Mammary epithelial cell (primary cell): ENCODE results near the gene WDR46.

Experiments
- CTCF ChIP-seq, 2 donors: IDR thresholded peaks in 1 of 2; conservative IDR thresholded peaks in 1 of 2; 2 replicates each; pipeline ENCODE4 v1.5.1; 2011 to 2012; ENCODE audit warnings: inconsistent platforms in 2 of 2, low read length in 2 of 2, mild to moderate bottlenecking in 2 of 2, control low read depth in 1 of 2, low read depth in 1 of 2; ENCODE audit not compliant: insufficient read depth in 1 of 2; ENCODE audit errors: extremely low read depth in 1 of 2
- EZH2 ChIP-seq: IDR thresholded peaks from 2 replicates; pipeline ENCODE4 v1.6.1; 2012; ENCODE audit warnings: low read length, inconsistent platforms, borderline replicate concordance

- no peak for TF ChIP-seq EZH2
- TF ChIP-seq CTCF (conservative IDR thresholded peaks at IDR 0.05 in 1 of 2, IDR thresholded peaks at IDR 0.05 in 1 of 2; ENCODE audit: extremely low read depth in 1 of 2, insufficient read depth in 1 of 2, low read depth in 1 of 2, low read length in 2 of 2) = no peak
Observed at GRCh38 chr6:33315793-33316602, 27.0 kb upstream of the WDR46 start.
